Activated T-cell treated with anti-CD3 and anti-CD28 coated beads for 1 hour (primary cell): ENCODE measurements around the gene LZTS2.

Experiments used
- DNase-seq: peaks from one replicate; pipeline ENCODE4 v3.0.0-alpha.2; 2020; ENCODE audit warnings: low read depth

The LZTS2 gene

DNA sequence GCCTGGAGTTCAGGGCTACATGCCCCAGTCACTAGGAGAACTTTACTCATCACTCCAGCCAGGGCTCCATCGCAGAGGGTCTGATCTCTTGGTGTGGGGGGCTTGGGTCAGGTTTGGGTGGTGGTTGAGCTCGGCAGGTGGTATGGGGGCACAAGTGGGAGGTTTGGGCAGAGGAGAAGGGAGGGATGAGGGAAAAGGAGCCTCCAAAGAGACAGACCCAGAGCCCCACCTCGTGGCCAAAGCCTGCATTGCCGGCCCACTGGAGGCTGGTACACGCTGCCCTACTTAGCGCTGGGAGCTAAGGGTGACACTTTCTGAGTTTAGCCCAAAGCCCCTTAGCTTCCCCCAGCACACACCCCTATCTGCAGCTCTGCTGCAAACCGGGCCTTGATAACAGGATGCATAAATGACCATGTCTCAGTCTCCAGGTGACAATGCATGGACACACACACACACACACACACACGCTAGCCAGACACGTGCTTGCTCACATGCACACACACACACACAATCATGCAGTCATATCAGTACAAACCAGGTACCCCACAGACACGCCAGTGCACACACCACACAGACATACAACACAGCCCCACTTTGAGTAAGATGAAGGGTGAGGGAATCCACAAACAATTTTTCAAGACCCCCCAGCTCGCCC, 14.7 kb downstream of the LZTS2 start:
- peak; percentile 79 for DNase-seq

GRCh38 chr10:101014966-101015581, 15.5 kb downstream of the LZTS2 start:
- DNase-seq = no peak

GRCh38 chr10:101015582-101015973, 16.0 kb downstream of the LZTS2 start:
- DNase-seq = no peak

DNA sequence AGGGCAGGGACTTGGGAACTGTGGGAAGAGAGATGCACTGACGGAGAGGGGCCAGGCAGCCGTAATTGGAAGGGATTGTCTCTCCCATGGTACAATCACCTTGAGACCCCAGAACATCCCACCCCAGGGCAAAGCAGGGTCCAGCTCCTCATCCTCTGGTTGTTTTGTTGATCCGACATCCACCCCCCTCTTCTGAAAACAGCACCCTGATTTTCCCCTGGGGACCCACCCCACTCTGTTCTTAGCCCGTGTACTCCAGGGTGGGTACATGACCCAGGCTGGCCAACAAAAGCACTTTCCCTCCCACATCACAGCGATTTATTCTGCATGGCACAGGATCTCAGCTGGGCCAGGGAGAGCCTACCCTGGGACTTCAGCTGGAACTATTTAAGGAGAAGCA, 17.2 kb downstream of the LZTS2 start:
- DNase-seq = no peak

- DNase-seq = no peak
Observed at GRCh38 chr10:101018118-101018599, 18.6 kb downstream of the LZTS2 start.

DNA sequence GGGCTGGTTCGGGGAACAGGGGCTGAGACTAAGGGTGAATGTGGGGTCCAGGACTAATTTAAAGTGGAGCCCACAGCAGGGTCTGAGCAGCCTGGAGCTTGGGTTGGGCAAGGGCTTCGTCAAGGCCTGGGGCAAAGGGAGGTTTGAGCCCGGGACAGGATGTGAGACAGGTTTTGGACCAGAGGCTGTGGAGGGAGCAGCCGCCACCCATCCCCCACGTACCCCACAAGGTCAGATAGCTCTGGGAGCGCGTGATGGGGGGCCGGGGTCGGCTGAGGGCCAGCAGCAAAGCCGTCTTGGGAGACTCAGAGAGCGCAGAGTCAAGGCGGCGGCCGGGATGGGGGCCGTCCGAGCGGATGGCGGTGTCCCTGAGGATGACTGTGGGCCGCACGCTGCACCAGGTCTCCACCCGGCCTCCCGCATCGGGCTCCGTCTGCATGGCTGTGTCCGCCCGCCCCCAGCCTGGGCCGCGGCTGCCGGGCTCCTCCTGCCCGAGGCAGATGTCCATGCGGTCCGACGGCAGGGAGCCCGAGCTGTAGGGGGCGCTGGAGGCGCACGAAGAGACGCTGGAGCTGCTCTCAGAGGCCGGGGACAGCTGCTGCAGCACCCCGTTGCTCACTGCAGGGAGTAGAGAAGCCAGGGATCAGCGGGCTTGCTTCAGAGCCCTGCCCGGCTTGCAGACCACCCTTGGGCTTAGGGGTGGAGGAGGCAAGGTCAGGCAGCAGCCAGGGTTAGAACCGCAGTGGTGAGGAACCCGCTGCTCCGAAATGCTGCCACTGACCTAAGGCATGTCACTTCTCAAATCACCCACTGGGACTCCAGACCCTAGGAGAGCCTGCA, 19.2 kb downstream of the LZTS2 start:
- DNase-seq = peak; percentile 64

GRCh38 chr10:101019440-101019703, 19.8 kb downstream of the LZTS2 start:
- no peak for DNase-seq

GRCh38 chr10:101020427-101021075, 20.9 kb downstream of the LZTS2 start:
- DNase-seq = no peak

GRCh38 chr10:101021239-101021638, 21.6 kb downstream of the LZTS2 start:
- no peak for DNase-seq

DNA sequence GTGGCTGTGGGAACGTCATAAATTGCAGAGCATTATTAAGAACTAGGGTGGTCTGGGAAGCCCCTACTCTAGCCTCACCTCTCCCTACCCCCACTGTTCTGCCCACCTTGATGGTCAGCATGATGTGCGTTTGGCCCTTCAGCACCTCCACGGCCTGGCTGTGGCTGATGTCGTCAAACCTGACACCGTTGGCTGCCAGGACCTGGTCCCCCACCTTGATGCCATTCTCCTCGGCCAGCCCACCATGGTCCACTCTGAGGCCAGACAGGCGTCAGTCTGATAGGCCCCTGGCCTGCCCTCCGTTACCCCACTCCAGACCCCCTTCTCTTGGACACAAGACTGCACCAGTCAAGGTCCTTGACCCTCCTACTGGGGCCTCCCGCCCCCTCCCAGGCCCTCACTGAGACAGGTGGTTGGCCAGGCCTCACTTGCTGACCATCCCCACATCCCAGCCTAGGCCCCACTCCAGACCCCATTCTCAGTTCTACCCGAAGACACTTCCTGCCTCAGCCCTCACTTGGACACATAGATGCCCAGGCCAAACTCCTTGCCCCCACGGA, 22.2 kb downstream of the LZTS2 start:
- no peak for DNase-seq

- no peak for DNase-seq
Observed at GRCh38 chr10:101022967-101023705, 23.5 kb downstream of the LZTS2 start.

- no peak for DNase-seq
Observed at GRCh38 chr10:101027106-101027720, 27.6 kb downstream of the LZTS2 start.

GRCh38 chr10:101028446-101029337, 29.1 kb downstream of the LZTS2 start:
- no peak for DNase-seq

DNA sequence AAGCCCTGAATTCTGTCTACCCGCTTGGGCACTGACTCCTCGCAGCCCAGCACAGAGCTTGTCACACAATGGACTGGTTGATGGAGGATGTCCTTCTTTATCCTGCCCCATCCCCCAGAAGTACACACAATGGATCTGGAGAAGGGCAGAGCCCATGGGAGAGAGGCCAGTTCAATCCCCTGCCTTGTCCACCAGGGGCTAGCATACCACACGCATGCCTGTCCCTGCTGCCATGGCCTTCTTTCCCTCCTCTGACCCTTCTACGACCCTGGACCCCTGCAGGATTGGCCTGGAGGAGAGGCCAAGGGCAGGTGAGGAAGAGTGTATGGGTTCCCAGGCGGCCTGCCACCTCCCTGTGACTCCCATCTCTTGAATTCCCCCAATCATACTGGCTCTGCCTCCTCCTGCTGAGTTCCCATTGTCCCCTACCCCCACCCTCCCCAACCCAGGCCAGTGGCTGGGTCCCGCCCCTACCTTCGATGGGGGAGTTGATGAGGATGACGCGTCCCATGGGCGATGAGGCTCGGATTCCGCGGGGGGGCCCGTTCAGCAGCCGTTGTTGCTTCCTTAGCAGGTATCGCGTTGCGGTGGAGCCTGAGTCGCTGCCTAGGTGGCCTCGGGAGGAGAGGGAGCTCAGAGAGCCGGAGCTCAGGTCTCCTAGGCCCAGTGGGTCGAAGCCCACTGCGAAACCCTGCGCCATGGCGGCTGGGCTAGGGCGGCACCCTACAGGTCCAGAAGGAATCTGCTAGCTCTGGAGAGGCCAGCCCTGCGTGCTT, 30.1 kb downstream of the LZTS2 start:
- DNase-seq = no peak

DNA sequence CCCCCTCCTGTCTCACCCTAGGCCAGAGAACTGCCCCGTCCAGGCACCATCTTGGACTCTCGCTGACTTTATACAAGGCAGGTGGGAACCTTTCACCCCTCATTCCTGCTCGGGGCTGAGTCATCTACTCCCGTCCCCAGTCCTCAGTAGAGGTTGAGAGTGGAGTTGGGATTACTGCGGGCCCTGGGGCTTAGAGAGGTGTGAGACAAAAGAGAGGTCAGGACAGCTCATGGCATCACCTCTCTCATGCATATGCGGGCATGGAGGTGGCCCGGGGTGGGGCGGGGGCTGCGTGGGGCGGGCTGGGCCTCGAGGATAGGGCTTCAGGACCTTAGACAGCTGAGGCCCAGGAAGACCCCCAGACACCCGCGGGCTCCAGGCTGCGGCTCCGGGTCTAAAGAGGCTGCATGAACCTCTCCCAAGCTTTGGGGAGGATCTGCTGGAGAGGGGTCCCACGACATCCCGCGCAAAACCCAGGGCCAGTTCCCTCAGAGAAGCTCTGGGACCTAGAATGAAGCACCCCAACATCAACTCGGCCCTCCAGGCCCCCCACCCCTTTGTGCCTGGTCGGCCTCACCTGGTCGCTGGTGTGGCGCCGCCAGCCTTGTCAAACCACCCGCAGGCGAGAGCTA, 31.0 kb downstream of the LZTS2 start:
- no peak for DNase-seq

DNA sequence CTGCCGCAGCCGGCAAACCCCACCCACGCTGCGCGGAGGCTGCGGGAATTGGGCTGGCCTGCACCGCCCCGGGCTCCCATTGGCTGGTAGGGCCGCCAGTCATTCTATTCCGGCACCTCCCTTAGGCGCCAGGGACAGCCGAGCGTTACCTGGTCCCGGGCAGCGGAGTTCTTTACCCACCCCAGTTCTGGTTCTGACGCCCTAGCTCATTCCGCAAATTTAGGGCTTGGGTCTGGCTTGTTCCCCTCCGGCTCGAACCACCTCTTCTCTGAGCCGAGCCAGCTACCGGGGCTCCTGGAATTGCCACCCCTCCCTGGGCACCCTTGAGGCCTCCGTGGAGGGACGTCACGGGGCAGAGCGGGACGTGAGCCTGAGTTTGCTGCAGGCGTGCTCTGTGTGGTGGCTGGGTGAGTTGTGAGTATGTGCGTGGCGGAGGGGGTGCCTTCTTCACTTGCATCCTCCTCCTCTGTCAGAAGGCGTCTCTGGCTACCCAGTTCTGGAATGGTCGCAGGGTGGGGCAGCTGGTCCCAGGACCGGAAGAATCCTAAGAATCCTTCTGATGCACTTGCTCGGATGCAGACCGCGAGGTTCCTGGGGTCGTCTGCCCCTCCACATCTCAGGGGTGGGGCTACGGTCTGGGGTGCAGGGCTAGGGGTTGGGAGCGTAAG, 31.7 kb downstream of the LZTS2 start, which contains the start of the genes PDZD7 and SFXN3:
Gene PDZD7, minus strand, starts transcription at position 2 of the 668 bp plus-strand sequence. CDS start 910 bp downstream, outside the sequence.
Gene SFXN3, plus strand, starts transcription at position 107 of the 668 bp plus-strand sequence. CDS start 3,461 bp downstream, outside the sequence.
- peak; percentile 96 for DNase-seq

GRCh38 chr10:101031796-101032636, 32.4 kb downstream of the LZTS2 start:
- peak; percentile 68 for DNase-seq
